Mucosa of rectum (tissue), 2 donors: ENCODE measurements around the gene RPS8.
A peak's percentile ranks its signal among the peaks of the same experiment; 100 is the strongest.
"Not testable (repeated sequence)": the region's sequence is repeated elsewhere in the genome, so short reads cannot be mapped to it uniquely, and the experiment has no call there.

Source experiments
- H3K27ac ChIP-seq, 2 donors: one replicate each; pipeline ENCODE4 v1.7.0; 2013; ENCODE audit warnings: inconsistent platforms in 2 of 2, low read depth in 2 of 2, low read length in 2 of 2
- H3K27me3 ChIP-seq, 2 donors: one replicate each; pipeline ENCODE4 v1.7.0; 2013; ENCODE audit warnings: low read length in 2 of 2; ENCODE audit not compliant: control insufficient read depth in 2 of 2, insufficient read depth in 2 of 2
- H3K36me3 ChIP-seq, 2 donors: one replicate each; pipeline ENCODE4 v1.7.0; 2013; ENCODE audit warnings: low read length in 2 of 2; ENCODE audit not compliant: control insufficient read depth in 2 of 2, insufficient read depth in 2 of 2
- H3K4me1 ChIP-seq, 2 donors: one replicate each; pipeline ENCODE4 v1.7.0; 2013; ENCODE audit warnings: low read length in 2 of 2, mild to moderate bottlenecking in 1 of 2; ENCODE audit not compliant: control insufficient read depth in 2 of 2, insufficient read depth in 2 of 2
- H3K4me3 ChIP-seq, 2 donors: one replicate each; pipeline ENCODE4 v1.7.0; 2013; ENCODE audit warnings: low read length in 2 of 2
- H3K9ac ChIP-seq, 2 donors: one replicate each; pipeline ENCODE4 v1.7.0; 2013; ENCODE audit warnings: low read length in 2 of 2, low read depth in 1 of 2, mild to moderate bottlenecking in 1 of 2
- H3K9me3 ChIP-seq, 2 donors: one replicate each; pipeline ENCODE4 v1.7.0; 2013; ENCODE audit warnings: low read length in 2 of 2; ENCODE audit not compliant: control insufficient read depth in 2 of 2
- donor health status: healthy.
- donor health status: Normal muscosa, but diverticular disease.

Gene RPS8

GRCh38 chr1:44790968-44791801, 15.8 kb downstream of the RPS8 start:
- Histone ChIP-seq H3K4me3 (no peak overlapping the region), H3K27me3 (no peaks in the 10 kb centered on the region), H3K9me3 (no peaks in the 10 kb centered on the region), H3K9ac (no peak overlapping the region), H3K36me3 (no peaks in the 10 kb centered on the region), H3K4me1 (peaks cover 6 to 12% of the 10 kb centered on the region in 2 donors), H3K27ac (peak overlapping the region in 1 of 2 donors; percentile 20)

- H3K9ac ChIP-seq, result no peak overlapping the region
- H3K27me3 ChIP-seq, result no peaks in the 10 kb centered on the region
- no peaks in the 10 kb centered on the region for H3K9me3 ChIP-seq
- H3K27ac ChIP-seq, result no peak overlapping the region
- no peak overlapping the region for H3K4me3 ChIP-seq
- peaks cover 0 to 7% of the 10 kb centered on the region in 2 donors for H3K4me1 ChIP-seq
- no peaks in the 10 kb centered on the region for H3K36me3 ChIP-seq
Observed at GRCh38 chr1:44792736-44793502, 17.6 kb downstream of the RPS8 start.

GRCh38 chr1:44797886-44798285, 22.5 kb downstream of the RPS8 start:
- not testable (repeated sequence) for H3K4me3 ChIP-seq, H3K9ac ChIP-seq, H3K36me3 ChIP-seq, H3K27ac ChIP-seq, H3K27me3 ChIP-seq, H3K9me3 ChIP-seq
- H3K4me1 ChIP-seq, result peaks cover 12 to 16% of the 10 kb centered on the region in 2 donors

GRCh38 chr1:44798481-44799365, 23.4 kb downstream of the RPS8 start:
- peaks cover 12 to 16% of the 10 kb centered on the region in 2 donors for H3K4me1 ChIP-seq
- no peaks in the 10 kb centered on the region for H3K9me3 ChIP-seq
- peaks cover 2 to 6% of the 10 kb centered on the region in 2 donors for H3K36me3 ChIP-seq
- no peak overlapping the region for H3K4me3 ChIP-seq
- H3K9ac ChIP-seq, result peak overlapping the region; percentile 32 to 93
- no peaks in the 10 kb centered on the region for H3K27me3 ChIP-seq
- no peak overlapping the region for H3K27ac ChIP-seq

GRCh38 chr1:44799770-44800584, 24.6 kb downstream of the RPS8 start, which contains the start of gene PLK3:
Gene PLK3, plus strand, starts transcription at chr1:44800377. Its CDS starts 87 bp downstream, at chr1:44800464.
- Histone ChIP-seq H3K27ac (peak within 1 kb of the TSS; percentile 96), H3K4me1 (peaks cover 12 to 16% of the 10 kb centered on the region in 2 donors), H3K27me3 (no peaks in the 10 kb centered on the region), H3K36me3 (peaks cover 10 to 11% of the 10 kb centered on the region in 2 donors), H3K9ac (peak within 1 kb of the TSS; percentile 86 to 93), H3K4me3 (peak within 1 kb of the TSS; percentile 75 to 87), H3K9me3 (no peaks in the 10 kb centered on the region)

GRCh38 chr1:44801491-44802305, 26.4 kb downstream of the RPS8 start:
- Histone ChIP-seq H3K27me3 (no peaks in the 10 kb centered on the region), H3K4me1 (peaks cover 18 to 20% of the 10 kb centered on the region in 2 donors), H3K27ac (peak overlapping the region in 1 of 2 donors; percentile 11), H3K9me3 (no peaks in the 10 kb centered on the region), H3K36me3 (peaks cover 14 to 15% of the 10 kb centered on the region in 2 donors), H3K9ac (peak overlapping the region in 1 of 2 donors; percentile 15), H3K4me3 (peak overlapping the region; percentile 17 to 66)

- peaks cover 26 to 28% of the 10 kb centered on the region in 2 donors for H3K4me1 ChIP-seq
- peak overlapping the region in 1 of 2 donors; percentile 15 for H3K9ac ChIP-seq
- no peaks in the 10 kb centered on the region for H3K9me3 ChIP-seq
- peak overlapping the region in 1 of 2 donors; percentile 66 for H3K4me3 ChIP-seq
- no peaks in the 10 kb centered on the region for H3K27me3 ChIP-seq
- H3K36me3 ChIP-seq, result peaks cover 14 to 15% of the 10 kb centered on the region in 2 donors
- peak overlapping the region in 1 of 2 donors; percentile 11 for H3K27ac ChIP-seq
Observed at GRCh38 chr1:44802306-44803061, 27.1 kb downstream of the RPS8 start.

GRCh38 chr1:44803062-44803311, 27.6 kb downstream of the RPS8 start:
- H3K4me3 ChIP-seq, result no peak overlapping the region
- peaks cover 14 to 15% of the 10 kb centered on the region in 2 donors for H3K36me3 ChIP-seq
- no peak overlapping the region for H3K9ac ChIP-seq
- H3K9me3 ChIP-seq, result no peaks in the 10 kb centered on the region
- H3K27me3 ChIP-seq, result no peaks in the 10 kb centered on the region
- no peak overlapping the region for H3K27ac ChIP-seq
- H3K4me1 ChIP-seq, result peaks cover 31 to 33% of the 10 kb centered on the region in 2 donors
